ENCODE data around the gene LCNL1.

Gene LCNL1

GRCh38 chr9:136960212-136960937 lies 22.4 kb upstream of the LCNL1 start:
- no peak for DNase-seq (ENCODE audit: low spot score)

- no peak for DNase-seq (ENCODE audit: low spot score)
Observed at GRCh38 chr9:136960938-136961275, 21.9 kb upstream of the LCNL1 start.

- no peak for DNase-seq (ENCODE audit: low spot score)
Observed at GRCh38 chr9:136961279-136962065, 21.3 kb upstream of the LCNL1 start.

DNA sequence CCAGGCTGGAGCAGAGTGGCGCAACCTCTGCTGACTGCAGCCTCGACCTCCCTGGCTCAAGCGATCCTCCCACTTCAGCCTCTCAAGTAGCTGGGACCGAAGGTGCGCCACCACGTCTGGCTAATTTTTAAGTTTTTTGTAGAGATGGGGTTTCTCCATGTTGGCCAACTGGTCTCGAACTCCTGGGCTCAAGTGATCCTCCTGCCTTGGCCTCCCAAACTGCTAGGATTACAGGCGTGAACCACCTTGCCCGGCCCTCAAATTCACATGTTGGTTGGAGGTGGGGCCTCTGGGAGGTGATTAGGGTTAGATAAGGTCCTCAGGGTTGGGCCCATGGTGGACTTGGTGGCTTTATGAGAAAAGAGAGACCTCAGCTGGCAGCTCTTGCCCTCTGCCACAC lies 20.6 kb upstream of the LCNL1 start:
- DNase-seq (ENCODE audit: low spot score) = no peak

- DNase-seq (ENCODE audit: low spot score) = no peak
Observed at GRCh38 chr9:136962701-136963248, 20.0 kb upstream of the LCNL1 start.

- DNase-seq (ENCODE audit: low spot score) = no peak
Observed at GRCh38 chr9:136963341-136963740, 19.5 kb upstream of the LCNL1 start.

- DNase-seq (ENCODE audit: low spot score) = no peak
Observed at GRCh38 chr9:136963751-136964150, 19.0 kb upstream of the LCNL1 start.

DNA sequence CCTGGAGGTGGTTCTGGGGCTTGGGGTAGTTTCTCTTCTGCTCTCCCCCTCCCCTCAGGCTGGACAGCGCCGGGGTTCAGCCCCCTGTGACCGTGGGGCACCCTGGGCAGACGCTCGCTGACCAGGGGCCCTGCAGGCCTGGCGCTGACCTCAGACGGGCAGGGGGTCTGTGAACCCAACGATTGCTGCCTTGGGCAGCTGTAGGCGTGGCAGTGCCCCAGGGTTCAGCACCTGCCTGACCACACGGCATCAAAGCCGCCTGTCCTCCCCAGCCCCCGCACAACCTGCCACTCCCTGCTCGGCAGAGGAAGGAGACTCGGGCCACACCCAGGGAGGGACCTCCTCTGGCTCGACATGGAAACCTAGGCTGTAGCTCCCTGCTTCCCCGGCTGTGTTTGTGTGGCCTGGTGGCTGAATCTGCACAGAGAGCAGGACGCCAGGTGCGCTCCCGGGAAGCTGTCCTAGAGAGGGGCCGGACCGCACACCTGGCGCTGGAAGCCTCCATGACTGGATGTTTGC lies 18.6 kb upstream of the LCNL1 start:
- no peak for DNase-seq (ENCODE audit: low spot score)

DNA sequence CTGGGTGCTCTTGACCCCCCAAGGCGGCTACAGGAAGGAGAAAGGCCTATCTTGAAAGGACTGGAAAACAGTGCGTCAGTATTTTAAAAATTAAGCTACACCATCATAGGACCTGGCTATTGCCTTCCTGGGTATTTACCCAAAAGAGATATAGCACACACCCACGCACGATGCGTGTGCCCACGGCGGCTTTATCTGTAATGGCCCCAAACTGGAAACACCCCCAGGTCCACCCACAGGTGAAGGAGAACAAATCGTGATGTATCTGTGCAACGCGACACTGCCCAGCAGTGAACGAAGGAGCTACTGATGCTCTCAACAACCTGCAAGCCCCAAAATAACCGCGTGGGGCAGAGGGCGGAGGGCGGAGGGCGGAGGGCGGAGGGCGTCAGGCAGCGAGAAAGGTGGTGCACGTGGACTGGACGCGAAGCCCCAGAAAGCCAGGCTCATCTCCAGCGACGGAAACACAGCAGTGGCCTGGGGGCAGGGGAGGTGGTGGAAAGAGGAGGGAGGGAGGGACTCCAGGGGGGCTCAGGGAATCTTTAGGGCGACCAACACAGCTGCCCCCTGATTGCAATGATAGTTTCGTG lies 17.9 kb upstream of the LCNL1 start:
- DNase-seq (ENCODE audit: low spot score) = no peak

DNA sequence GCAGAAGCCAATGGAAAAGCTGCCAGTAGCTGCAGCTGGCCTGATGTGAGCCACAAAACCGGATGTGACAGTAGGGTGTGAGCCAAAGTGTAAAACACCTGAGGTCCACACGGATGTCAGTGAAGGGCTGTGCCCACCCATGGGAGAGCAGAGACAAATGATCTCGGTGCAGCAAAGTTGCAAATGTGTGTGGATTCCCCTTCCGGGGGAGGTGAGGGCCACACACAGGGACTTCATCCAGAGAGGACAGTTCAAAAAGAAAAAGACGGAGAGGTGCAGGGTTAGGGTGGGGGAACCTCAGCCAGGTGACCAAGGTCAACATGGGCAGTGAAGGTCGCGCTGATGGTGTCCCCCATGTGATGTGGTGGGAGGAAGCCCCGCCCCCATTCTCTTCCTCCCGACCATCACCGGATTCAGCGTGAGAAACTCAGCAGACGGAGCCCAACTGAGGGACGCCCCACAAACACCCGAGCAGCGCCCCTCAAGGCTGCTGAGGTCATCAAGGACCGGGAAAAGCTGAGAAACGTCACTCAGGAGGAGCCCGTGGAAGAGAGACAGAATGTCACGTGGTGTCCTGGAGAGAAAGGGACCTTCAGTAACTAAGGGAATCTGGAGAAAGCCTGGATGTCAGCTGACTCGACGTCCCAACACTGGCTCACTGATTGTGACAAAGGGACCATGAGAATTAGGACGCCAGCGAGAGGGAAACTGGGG lies 16.9 kb upstream of the LCNL1 start:
- no peak for DNase-seq (ENCODE audit: low spot score)

- no peak for DNase-seq (ENCODE audit: low spot score)
Observed at GRCh38 chr9:136968333-136969127, 14.3 kb upstream of the LCNL1 start.

DNA sequence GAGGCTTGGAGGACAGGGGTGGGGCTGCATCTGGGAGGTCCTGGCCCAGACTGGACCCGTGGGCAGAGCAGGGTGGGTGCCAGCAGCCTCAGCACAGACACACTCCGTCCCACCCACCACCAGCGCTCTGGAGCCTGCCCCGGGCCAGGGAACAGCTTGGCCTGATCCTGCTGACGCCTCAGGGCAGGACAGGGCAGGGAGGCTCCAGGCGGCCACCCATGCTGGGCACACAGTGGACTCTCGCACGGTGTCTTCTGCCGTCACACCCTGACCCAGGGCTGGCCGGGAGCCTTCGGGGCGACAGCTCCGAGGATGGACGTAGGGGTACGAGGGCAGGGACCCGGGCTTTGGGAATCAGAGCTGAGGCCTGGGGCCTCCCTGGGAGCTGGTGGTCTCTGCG lies 13.6 kb upstream of the LCNL1 start:
- no peak for DNase-seq (ENCODE audit: low spot score)

DNA sequence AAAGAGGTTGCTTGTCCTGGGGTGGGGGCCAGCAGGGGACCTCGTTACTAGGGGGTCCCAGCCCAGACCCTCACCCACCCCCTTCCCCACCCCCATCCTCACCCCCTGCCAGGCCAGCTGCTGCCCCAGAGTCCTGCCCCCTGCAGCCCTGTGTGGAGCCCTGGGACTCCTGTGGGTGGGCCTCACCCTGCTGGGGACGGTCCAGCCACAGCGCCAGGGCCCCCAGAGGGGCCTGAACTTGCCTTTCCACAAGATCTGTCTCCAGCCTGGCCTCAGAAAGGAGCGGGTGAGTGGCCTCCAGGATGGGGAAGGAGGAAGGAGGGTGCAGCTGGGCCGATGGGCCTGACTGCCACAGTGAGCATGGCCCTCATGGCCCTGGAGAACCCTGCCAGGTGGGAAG lies 13.0 kb upstream of the LCNL1 start:
- DNase-seq (ENCODE audit: low spot score) = no peak

GRCh38 chr9:136970361-136970760 lies 12.4 kb upstream of the LCNL1 start:
- DNase-seq (ENCODE audit: low spot score) = no peak

GRCh38 chr9:136971746-136972145 lies 11.0 kb upstream of the LCNL1 start:
- no peak for DNase-seq (ENCODE audit: low spot score)

GRCh38 chr9:136972335-136972734 lies 10.5 kb upstream of the LCNL1 start:
- no peak for DNase-seq (ENCODE audit: low spot score)

- DNase-seq (ENCODE audit: low spot score) = no peak
Observed at GRCh38 chr9:136972743-136973142, 10.1 kb upstream of the LCNL1 start.

GRCh38 chr9:136973618-136974617 lies 8.9 kb upstream of the LCNL1 start:
- DNase-seq (ENCODE audit: low spot score) = no peak

- no peak for DNase-seq (ENCODE audit: low spot score)
Observed at GRCh38 chr9:136974817-136975535, 7.8 kb upstream of the LCNL1 start.
